OCI-LY3 (cell line): Measurements from ENCODE around the gene CAPG.

Source experiments
- EZH2phosphoT487 ChIP-seq: fragments of 200-600 bp; shearing (Covaris generic); IDR thresholded peaks from 2 replicates; pipeline ENCODE4 v1.6.1; 2018; ENCODE audit warnings: antibody characterized with exemption, mixed run types, low read depth
- TF ChIP-seq, protein P1 (sequence below): fragments of 200-600, 300-600 bp; sonication (generic); IDR thresholded peaks from 2 replicates; pipeline ENCODE4 v1.5.1; 2014; ENCODE audit warnings: antibody characterized with exemption, low read length, low read depth

DNA sequence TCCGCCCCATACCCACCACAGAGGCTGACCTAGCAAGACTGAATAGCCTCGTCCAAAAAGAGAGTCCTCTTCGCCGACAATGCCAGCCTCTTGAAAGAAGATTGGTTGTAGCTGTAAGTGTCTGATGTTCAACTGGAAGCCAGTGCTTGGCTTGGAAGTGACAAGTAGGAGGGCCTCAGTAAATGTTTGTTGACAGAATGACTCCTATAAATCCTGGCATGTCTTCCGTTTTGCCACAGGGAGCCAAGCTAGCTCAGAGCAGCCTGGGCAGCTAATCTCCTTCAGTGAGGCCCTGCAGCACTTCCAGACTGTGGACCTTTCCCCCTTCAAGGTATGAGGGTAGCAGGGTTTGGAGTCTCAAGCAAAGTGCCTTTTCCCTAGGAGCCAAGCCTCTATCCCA is 40.7 kb downstream of the CAPG start:
- TF ChIP-seq, protein P1, sequence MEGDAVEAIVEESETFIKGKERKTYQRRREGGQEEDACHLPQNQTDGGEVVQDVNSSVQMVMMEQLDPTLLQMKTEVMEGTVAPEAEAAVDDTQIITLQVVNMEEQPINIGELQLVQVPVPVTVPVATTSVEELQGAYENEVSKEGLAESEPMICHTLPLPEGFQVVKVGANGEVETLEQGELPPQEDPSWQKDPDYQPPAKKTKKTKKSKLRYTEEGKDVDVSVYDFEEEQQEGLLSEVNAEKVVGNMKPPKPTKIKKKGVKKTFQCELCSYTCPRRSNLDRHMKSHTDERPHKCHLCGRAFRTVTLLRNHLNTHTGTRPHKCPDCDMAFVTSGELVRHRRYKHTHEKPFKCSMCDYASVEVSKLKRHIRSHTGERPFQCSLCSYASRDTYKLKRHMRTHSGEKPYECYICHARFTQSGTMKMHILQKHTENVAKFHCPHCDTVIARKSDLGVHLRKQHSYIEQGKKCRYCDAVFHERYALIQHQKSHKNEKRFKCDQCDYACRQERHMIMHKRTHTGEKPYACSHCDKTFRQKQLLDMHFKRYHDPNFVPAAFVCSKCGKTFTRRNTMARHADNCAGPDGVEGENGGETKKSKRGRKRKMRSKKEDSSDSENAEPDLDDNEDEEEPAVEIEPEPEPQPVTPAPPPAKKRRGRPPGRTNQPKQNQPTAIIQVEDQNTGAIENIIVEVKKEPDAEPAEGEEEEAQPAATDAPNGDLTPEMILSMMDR = no peak
- TF ChIP-seq EZH2phosphoT487 = no peak
